ENCODE data around the gene TRIM69. TPM values are rescaled to one million over a fixed set of nuclear protein-coding genes. Genes with fewer than 3 reads are reported as not detected.

TRIM69 gene
- total RNA-seq, 1 donor from 2014 or later: 8.5 TPM

- DNase-seq (ENCODE audit: low read depth in 2 of 2): peak in 1 of 2 donors; percentile 94
Observed at GRCh38 chr15:44804298-44805046, 68.1 kb downstream of the TRIM69 start.

DNA sequence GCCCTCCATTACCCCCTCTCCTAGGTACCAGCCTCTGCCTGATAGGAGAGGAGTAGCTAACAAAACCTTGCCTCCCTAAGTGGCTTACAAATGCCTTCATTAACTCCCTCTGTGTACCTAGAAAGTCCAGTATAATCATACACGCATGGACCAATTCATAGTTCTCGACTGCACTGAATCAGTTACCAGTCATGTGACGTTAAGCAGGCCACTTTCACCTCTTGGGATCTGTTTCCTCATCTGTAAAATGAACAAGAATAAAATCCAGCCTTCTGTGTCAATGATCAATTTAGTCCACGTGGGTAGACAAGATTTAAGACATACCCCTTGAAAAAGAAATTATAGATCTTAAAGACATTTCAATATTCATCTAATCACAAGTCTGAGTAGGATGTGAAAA is 72.2 kb downstream of the TRIM69 start:
- no peak for DNase-seq (ENCODE audit: low read depth in 2 of 2)

GRCh38 chr15:44810237-44810636 is 73.9 kb downstream of the TRIM69 start:
- no peak for DNase-seq (ENCODE audit: low read depth in 2 of 2)

GRCh38 chr15:44811337-44811736 is 75.0 kb downstream of the TRIM69 start:
- DNase-seq (ENCODE audit: low read depth in 2 of 2): no peak

DNA sequence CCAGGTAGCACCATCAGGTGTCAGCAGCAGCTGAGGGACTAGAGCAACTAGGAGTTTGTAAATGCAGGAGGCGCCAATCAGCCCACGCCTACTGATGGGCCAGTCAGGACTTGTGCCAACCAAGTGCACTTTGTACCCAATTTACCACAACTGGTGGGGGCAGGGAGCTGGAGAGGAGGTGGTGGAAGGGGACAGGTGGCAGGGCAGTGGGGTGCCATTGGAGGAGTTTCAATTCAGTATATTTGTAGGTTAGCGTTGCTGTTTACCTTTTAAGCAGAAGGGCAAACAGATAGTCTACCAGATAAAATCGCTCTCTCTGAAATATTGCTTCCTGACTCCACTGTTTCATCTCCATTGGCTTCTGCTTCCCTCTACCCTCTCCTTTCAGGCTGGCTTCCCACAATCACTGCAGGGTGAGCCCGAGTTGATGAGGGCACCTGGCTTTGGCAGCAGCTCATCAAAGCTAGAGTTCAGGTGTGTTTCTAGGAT is 75.7 kb downstream of the TRIM69 start:
- no peak for DNase-seq (ENCODE audit: low read depth in 2 of 2)

DNA sequence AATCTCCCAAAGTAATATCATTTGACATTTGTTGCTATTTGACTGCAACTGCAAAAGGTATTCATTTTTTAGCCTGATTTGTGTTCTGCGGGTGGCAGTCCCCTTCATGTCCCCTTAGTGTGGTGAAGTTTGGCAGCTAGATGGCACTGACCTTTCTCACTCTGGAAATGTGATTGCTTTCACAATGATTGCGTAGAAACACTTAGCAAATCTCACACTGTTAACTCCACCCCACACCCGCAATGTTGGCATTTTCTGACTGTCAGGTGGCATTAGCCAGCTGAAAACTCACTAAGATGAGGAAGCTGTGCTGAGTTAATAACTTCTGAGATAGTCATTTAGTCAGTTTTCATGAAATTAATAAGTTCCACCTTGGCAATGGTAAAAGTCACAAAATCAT is 76.9 kb downstream of the TRIM69 start:
- DNase-seq (ENCODE audit: low read depth in 2 of 2): no peak

Other genes with a start within 250 kb of the TRIM69 start
- gene EIF3J, start 199.4 kb upstream of the TRIM69 start, total RNA-seq: 35.3 and 46.5 TPM in 2 replicates
- gene SPG11, start 72.9 kb upstream of the TRIM69 start, total RNA-seq: 30.2 and 35.9 TPM in 2 replicates
- gene PATL2, start 25.2 kb upstream of the TRIM69 start, total RNA-seq: under 0.01 and 0.13 TPM in 2 replicates
- gene B2M, start 25.0 kb upstream of the TRIM69 start, total RNA-seq: 1,733 and 2,154 TPM in 2 replicates
- not detected in 2 replicates for gene TERB2, start 220.2 kb downstream of the TRIM69 start, total RNA-seq